HepG2 (cell line): ENCODE results near the gene TOB1. TPM values are rescaled to one million over a fixed set of nuclear protein-coding genes. Genes with fewer than 3 reads are reported as not detected.

ENCODE experiments used
- CCAR2 ChIP-seq: fragments of 200-400 bp; formaldehyde crosslinking; optimal IDR thresholded peaks from 2 replicates; pipeline ENCODE3; 2018; ENCODE audit warnings: low read depth, mild to moderate bottlenecking, low read length, moderate library complexity
- KDM5B ChIP-seq: sonication (generic); formaldehyde crosslinking; IDR thresholded peaks from 2 replicates; pipeline ENCODE4 v1.4.0; 2020; ENCODE audit warnings: missing genetic modification reagents, mild to moderate bottlenecking, borderline replicate concordance
- NBN ChIP-seq: fragments of 450-650 bp; conservative IDR thresholded peaks from 2 replicates; pipeline ENCODE4 v1.6.1; 2017
- NCOA2 ChIP-seq: sonication (generic); formaldehyde crosslinking; IDR thresholded peaks from 2 replicates; pipeline ENCODE4 v1.8.0; 2022; ENCODE audit warnings: inconsistent platforms
- NFYB ChIP-seq: sonication (generic); formaldehyde crosslinking; IDR thresholded peaks from 2 replicates; pipeline ENCODE4 v1.4.0; 2020; ENCODE audit warnings: missing genetic modification reagents
- PCBP1 ChIP-seq: fragments of 200-400 bp; formaldehyde crosslinking; IDR thresholded peaks from 2 replicates; pipeline ENCODE4 v1.6.1; 2017; ENCODE audit warnings: mild to moderate bottlenecking, low read depth, low read length, borderline replicate concordance
- PTBP1 ChIP-seq: fragments of 200-400 bp; formaldehyde crosslinking; IDR thresholded peaks from 2 replicates; pipeline ENCODE4 v1.6.1; 2018; ENCODE audit warnings: low read length, low read depth; ENCODE audit not compliant: poor library complexity, severe bottlenecking
- TEAD2 ChIP-seq: sonication (generic); formaldehyde crosslinking; IDR thresholded peaks from 2 replicates; pipeline ENCODE4 v1.9.0; 2021; ENCODE audit warnings: missing genetic modification reagents
- ZNF121 ChIP-seq: sonication (generic); formaldehyde crosslinking; IDR thresholded peaks from 2 replicates; pipeline ENCODE4 v1.5.0; 2020; ENCODE audit warnings: mild to moderate bottlenecking, missing genetic modification reagents
- ZNF225 ChIP-seq: sonication (generic); formaldehyde crosslinking; IDR thresholded peaks from 2 replicates; pipeline ENCODE4 v1.4.0; 2020; ENCODE audit warnings: mild to moderate bottlenecking, missing genetic modification reagents
- ZNF24 ChIP-seq: fragments of 450-650 bp; IDR thresholded peaks from 2 replicates; pipeline ENCODE4 v1.6.1; 2017; ENCODE audit warnings: antibody characterized with exemption, mild to moderate bottlenecking
- ZNF343 ChIP-seq: sonication (generic); formaldehyde crosslinking; IDR thresholded peaks from 2 replicates; pipeline ENCODE4 v1.4.0; 2020; ENCODE audit warnings: mild to moderate bottlenecking, missing genetic modification reagents
- ZNF44 ChIP-seq: sonication (generic); formaldehyde crosslinking; IDR thresholded peaks from 2 replicates; pipeline ENCODE4 v1.5.1; 2020; ENCODE audit warnings: mild to moderate bottlenecking, missing genetic modification reagents
- ZNF713 ChIP-seq: sonication (generic); formaldehyde crosslinking; IDR thresholded peaks from 2 replicates; pipeline ENCODE4 v1.4.0; 2020; ENCODE audit warnings: mild to moderate bottlenecking, missing genetic modification reagents
- polyA plus RNA-seq, 8 experiments: library from polyadenylated mRNA; depleted of rRNA in 3 of 8; stranded (reverse) in 7 of 8; unstranded in 1 of 8; fragments of >200 nt; fragmentation: Illumina TruSeq in 4 of 8; extraction: Trizol in 4 of 8; gene quantifications; 2 replicates each; pipeline versions ENCODE4 v1.2.1 to v1.2.3, GENCODE V29; 2011 to 2016; ENCODE audit warnings: low read depth in 4 of 8, missing spikeins in 1 of 8, mixed read lengths in 1 of 8; ENCODE audit not compliant: insufficient read depth in 1 of 8
- total RNA-seq, 5 experiments: library from RNA; depleted of rRNA; stranded (reverse); fragments of >200 nt; fragmentation: Illumina TruSeq; extraction: Trizol; gene quantifications; 2 replicates each; pipeline ENCODE4 v1.2.3, GENCODE V29; 2016; ENCODE audit warnings: low read depth in 1 of 5
- TF ChIP-seq, protein P1 (sequence below): sonication (generic); formaldehyde crosslinking; IDR thresholded peaks from 2 replicates; pipeline ENCODE4 v1.5.0; 2020; ENCODE audit warnings: mild to moderate bottlenecking, missing genetic modification reagents, borderline replicate concordance
- TF ChIP-seq, protein P2 (sequence below): sonication (generic); formaldehyde crosslinking; IDR thresholded peaks from 2 replicates; pipeline ENCODE4 v1.4.0; 2020; ENCODE audit warnings: mild to moderate bottlenecking, missing genetic modification reagents
- TF ChIP-seq, protein P3 (sequence below): sonication (generic); formaldehyde crosslinking; IDR thresholded peaks from 2 replicates; pipeline ENCODE4 v1.4.0; 2020; ENCODE audit warnings: missing genetic modification reagents
- TF ChIP-seq, protein P4 (sequence below): sonication (generic); formaldehyde crosslinking; IDR thresholded peaks from 2 replicates; pipeline ENCODE4 v1.4.0; 2020; ENCODE audit warnings: low read depth, mild to moderate bottlenecking, missing genetic modification reagents

TOB1 gene
- total and polyA plus RNA-seq, 2 of the 13 experiments (the other 11 are each of a cell fraction or from before 2014, with no cell fraction given), result 21.9 to 57.7 TPM

DNA sequence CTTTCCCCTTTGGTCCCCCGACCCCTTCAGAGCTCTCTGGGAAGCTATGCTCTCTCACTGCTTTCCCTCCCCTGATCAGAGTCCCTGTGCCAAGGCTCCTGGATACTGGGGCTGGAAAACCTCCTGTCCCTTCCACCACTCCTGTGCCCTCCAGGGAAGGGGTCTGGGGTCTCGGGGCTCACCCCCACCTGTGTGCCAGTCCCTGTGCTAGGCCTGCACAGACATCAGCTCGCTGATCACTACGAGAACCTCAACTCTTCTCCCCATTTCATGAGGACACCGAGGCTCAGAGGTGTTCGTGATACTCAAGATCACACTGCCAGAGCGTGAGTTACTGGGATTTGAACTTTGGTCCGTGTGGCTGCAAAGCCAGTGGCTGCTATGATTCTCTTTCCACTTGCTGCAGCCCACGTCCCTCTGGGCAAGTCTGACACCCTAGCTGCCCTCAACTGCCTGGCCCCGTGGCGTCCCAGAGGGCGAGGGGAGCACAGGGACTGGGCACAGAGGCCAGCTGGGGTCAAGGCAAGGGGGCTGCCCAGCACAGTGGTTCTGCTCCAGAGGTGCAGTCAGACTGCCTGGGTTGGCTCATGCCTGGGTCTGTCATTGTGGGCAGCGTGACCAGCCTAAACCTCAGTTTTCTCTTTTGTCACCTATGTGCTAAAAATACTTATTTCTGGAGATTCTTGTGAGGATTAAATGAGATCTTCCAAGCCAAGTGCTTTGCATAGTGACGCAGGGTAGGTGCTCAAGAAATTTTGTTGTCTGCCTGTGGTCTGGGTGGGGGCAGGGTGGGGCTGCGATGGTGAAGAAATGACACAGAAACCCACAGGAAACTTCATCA is 43.8 kb upstream of the TOB1 start (continued):
- TF ChIP-seq, protein P1, sequence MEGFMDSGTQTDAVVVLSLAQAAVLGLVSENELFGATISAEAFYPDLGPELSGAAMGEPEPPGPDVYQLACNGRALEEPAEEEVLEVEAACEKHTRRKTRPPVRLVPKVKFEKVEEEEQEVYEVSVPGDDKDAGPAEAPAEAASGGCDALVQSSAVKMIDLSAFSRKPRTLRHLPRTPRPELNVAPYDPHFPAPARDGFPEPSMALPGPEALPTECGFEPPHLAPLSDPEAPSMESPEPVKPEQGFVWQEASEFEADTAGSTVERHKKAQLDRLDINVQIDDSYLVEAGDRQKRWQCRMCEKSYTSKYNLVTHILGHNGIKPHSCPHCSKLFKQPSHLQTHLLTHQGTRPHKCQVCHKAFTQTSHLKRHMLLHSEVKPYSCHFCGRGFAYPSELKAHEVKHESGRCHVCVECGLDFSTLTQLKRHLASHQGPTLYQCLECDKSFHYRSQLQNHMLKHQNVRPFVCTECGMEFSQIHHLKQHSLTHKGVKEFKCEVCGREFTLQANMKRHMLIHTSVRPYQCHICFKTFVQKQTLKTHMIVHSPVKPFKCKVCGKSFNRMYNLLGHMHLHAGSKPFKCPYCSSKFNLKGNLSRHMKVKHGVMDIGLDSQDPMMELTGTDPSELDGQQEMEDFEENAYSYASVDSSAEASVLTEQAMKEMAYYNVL, result peak; percentile 63; the same call in 1 of the 2 replicates
- TF ChIP-seq, protein P2, sequence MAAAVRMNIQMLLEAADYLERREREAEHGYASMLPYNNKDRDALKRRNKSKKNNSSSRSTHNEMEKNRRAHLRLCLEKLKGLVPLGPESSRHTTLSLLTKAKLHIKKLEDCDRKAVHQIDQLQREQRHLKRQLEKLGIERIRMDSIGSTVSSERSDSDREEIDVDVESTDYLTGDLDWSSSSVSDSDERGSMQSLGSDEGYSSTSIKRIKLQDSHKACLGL (CRISPR knock-in tag), result peak; percentile 30; the same call in 1 of the 2 replicates
- TF ChIP-seq TEAD2, result no peak
- TF ChIP-seq NFYB (CRISPR knock-in tag), result no peak
- TF ChIP-seq NCOA2, result peak; percentile 72
- TF ChIP-seq, protein P3, sequence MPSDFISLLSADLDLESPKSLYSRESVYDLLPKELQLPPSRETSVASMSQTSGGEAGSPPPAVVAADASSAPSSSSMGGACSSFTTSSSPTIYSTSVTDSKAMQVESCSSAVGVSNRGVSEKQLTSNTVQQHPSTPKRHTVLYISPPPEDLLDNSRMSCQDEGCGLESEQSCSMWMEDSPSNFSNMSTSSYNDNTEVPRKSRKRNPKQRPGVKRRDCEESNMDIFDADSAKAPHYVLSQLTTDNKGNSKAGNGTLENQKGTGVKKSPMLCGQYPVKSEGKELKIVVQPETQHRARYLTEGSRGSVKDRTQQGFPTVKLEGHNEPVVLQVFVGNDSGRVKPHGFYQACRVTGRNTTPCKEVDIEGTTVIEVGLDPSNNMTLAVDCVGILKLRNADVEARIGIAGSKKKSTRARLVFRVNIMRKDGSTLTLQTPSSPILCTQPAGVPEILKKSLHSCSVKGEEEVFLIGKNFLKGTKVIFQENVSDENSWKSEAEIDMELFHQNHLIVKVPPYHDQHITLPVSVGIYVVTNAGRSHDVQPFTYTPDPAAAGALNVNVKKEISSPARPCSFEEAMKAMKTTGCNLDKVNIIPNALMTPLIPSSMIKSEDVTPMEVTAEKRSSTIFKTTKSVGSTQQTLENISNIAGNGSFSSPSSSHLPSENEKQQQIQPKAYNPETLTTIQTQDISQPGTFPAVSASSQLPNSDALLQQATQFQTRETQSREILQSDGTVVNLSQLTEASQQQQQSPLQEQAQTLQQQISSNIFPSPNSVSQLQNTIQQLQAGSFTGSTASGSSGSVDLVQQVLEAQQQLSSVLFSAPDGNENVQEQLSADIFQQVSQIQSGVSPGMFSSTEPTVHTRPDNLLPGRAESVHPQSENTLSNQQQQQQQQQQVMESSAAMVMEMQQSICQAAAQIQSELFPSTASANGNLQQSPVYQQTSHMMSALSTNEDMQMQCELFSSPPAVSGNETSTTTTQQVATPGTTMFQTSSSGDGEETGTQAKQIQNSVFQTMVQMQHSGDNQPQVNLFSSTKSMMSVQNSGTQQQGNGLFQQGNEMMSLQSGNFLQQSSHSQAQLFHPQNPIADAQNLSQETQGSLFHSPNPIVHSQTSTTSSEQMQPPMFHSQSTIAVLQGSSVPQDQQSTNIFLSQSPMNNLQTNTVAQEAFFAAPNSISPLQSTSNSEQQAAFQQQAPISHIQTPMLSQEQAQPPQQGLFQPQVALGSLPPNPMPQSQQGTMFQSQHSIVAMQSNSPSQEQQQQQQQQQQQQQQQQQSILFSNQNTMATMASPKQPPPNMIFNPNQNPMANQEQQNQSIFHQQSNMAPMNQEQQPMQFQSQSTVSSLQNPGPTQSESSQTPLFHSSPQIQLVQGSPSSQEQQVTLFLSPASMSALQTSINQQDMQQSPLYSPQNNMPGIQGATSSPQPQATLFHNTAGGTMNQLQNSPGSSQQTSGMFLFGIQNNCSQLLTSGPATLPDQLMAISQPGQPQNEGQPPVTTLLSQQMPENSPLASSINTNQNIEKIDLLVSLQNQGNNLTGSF, result peak; percentile 84; the same call in 1 of the 2 replicates
- TF ChIP-seq ZNF121, result 0 out of 2 replicates have a peak, but pooled peaks have one; percentile 49
- peak; percentile 71; the same call in 1 of the 2 replicates for TF ChIP-seq ZNF343
- TF ChIP-seq PCBP1, result no peak
- TF ChIP-seq, protein P4, sequence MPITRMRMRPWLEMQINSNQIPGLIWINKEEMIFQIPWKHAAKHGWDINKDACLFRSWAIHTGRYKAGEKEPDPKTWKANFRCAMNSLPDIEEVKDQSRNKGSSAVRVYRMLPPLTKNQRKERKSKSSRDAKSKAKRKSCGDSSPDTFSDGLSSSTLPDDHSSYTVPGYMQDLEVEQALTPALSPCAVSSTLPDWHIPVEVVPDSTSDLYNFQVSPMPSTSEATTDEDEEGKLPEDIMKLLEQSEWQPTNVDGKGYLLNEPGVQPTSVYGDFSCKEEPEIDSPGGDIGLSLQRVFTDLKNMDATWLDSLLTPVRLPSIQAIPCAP (CRISPR knock-in tag), result peak; percentile 86; the same call in 1 of the 2 replicates
- no peak for TF ChIP-seq CCAR2
- no peak for TF ChIP-seq ZNF44
- peak; percentile 64; the same call in 1 of the 2 replicates for TF ChIP-seq ZNF225 (CRISPR knock-in tag)
- no peak for TF ChIP-seq NBN
- no peak for TF ChIP-seq KDM5B (CRISPR knock-in tag)
- TF ChIP-seq PTBP1, result no peak
- no peak for TF ChIP-seq ZNF713
- TF ChIP-seq ZNF24, result no peak
